GM12872 (cell line): ENCODE results near the gene ADSS1.

Experiments used
- TF ChIP-seq, protein P1 (sequence below): IDR thresholded peaks from 3 replicates; pipeline ENCODE4 v1.5.1; 2011; ENCODE audit warnings: low read depth, mild to moderate bottlenecking, low read length, moderate library complexity; ENCODE audit not compliant: insufficient read depth

Gene ADSS1

GRCh38 chr14:104729835-104730181 lies 5.8 kb downstream of the ADSS1 start:
- TF ChIP-seq, protein P1, sequence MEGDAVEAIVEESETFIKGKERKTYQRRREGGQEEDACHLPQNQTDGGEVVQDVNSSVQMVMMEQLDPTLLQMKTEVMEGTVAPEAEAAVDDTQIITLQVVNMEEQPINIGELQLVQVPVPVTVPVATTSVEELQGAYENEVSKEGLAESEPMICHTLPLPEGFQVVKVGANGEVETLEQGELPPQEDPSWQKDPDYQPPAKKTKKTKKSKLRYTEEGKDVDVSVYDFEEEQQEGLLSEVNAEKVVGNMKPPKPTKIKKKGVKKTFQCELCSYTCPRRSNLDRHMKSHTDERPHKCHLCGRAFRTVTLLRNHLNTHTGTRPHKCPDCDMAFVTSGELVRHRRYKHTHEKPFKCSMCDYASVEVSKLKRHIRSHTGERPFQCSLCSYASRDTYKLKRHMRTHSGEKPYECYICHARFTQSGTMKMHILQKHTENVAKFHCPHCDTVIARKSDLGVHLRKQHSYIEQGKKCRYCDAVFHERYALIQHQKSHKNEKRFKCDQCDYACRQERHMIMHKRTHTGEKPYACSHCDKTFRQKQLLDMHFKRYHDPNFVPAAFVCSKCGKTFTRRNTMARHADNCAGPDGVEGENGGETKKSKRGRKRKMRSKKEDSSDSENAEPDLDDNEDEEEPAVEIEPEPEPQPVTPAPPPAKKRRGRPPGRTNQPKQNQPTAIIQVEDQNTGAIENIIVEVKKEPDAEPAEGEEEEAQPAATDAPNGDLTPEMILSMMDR = no peak

DNA sequence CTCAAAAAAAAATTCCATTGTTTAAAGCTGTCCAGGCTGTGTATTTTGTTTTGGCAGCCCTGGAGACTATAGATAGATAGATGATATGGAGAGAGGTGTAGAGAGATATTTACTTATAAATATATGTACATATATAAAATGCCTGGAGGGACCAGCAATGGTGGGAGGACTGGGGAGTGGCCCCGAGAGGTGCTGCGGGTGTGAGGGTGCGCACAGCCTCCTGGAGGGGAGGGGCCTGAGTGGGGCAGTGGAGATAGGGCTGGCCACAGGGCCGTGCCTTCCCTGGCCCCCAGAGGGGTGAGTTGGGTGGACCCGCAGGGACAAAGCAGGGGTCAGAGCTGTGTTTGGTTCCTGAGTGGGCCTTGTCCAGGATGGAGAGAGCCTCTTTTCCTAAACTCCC lies 6.5 kb downstream of the ADSS1 start:
- TF ChIP-seq, protein P1 = no peak

GRCh38 chr14:104731320-104732294 lies 7.6 kb downstream of the ADSS1 start:
- TF ChIP-seq, protein P1 = peak; percentile 52

DNA sequence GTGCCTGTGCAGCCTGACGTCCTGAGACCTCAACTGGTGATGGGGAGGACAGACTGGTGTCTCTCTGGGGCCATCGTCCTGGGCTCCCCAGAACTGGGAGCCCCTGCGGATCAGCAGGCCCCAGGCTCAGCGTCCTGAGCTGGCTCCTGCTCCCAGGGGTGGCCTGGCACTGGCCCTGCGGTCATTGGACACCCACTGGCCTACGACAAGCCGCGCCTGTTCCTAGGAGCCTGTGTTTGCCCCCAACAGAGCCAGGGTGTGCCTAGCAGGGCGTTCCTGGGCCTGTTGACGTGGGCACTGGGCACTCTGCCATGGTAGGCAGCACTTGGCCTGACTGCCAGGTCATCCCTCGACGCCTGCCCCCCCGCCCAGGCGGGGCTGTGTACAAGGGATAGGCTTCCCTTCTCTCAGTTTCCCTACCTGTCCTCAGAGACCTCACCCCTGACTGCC lies 8.4 kb downstream of the ADSS1 start:
- TF ChIP-seq, protein P1 = no peak

DNA sequence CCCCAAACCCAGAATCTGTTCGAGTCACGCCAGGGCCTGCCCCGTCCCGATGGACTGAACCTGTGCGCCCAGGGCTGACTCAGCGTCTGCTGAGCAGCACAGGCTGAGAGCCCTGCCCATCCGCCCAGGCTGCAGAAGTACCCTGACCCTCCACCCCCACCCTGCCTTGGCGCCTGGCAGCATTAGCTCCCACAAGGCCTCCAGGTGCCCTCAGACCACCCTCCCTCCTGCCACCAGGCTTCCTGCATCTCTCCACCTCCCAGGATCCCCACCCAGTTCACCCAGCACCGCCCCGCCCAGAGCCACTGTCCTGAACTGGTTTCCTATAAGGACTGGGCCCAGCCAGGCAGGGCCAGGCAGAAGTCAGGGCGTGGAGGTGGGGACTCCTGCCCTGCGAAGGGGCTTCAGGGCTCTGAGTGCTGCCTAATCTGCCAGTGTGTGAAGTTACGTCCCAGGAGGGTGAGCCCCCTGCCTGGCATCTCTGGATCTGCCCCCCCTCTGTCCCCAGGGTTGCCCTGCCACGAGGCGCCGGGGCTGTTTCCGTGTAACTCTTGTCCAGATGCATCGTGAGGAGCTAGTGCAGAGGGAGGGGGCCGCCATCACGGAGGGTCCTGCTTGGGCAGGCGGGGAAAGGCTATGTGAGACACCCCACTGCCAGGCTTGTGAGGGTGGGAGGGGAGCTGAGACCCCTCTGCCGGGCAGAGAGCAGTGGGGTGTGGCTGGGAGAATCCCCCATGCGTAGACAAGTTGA lies 9.1 kb downstream of the ADSS1 start:
- TF ChIP-seq, protein P1 = no peak

DNA sequence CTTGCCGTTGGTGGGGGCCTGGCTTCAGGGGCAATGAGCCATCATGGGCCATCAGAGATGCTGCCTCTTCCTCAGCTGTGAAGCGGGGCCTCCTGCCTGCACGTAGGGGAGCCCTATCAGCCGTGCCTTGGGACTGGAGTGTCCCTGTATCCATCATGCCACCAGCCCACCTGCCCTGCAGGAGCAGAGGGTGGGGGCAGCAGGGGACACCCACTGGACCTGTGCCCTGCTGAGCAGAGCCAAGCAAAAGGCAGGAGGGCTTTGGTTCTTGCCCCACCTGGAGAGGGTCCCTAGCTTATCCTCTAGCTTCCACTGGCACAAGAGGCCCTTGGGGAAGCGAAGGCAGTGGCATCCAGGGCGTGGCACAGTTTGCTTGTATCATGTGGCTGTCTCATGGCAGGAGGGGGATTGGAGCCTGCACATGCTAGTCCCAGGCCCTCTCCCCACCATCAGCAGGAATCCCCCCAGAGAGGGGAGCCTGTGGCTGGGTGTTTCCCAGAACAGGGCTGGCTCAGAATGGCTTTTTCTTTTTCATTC lies 10.1 kb downstream of the ADSS1 start:
- TF ChIP-seq, protein P1 = no peak

DNA sequence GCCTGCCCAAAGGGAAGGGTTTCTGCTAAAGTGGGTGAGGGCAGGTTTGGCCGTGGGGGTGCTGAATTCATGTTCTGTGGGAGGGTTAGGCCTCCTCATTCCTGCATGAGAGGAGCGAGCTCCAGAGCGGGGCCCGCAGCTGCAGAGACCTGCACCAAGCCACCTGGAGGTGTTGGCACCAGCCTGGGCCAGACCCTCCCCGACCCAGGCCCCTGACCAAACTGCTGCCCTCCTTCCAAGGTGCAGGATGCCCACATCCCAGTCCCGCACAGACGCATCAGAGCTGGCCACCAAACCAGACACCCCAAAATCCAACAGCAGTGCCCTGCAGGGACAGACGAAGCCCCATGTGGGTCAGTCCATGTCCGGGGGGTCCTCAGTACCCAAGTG lies 10.6 kb downstream of the ADSS1 start:
- TF ChIP-seq, protein P1 = no peak
